HEK293 (cell line): ENCODE results near the gene XPR1.

ENCODE experiments used
- AEBP2 ChIP-seq: fragments of 450-650 bp; formaldehyde crosslinking; IDR thresholded peaks from 2 replicates; pipeline ENCODE4 v1.5.1; 2016; ENCODE audit warnings: missing biosample characterization, missing genetic modification characterization, borderline replicate concordance
- BCL11B ChIP-seq: fragments of 450-650 bp; formaldehyde crosslinking; IDR thresholded peaks from 2 replicates; pipeline ENCODE4 v1.5.1; 2016; ENCODE audit warnings: low read depth, missing biosample characterization, missing genetic modification characterization
- GLIS2 ChIP-seq: fragments of 450-650 bp; formaldehyde crosslinking; IDR thresholded peaks from 2 replicates; pipeline ENCODE4 v1.5.1; 2016; ENCODE audit warnings: missing biosample characterization, missing genetic modification characterization
- KLF1 ChIP-seq: fragments of 450-650 bp; formaldehyde crosslinking; IDR thresholded peaks from 2 replicates; pipeline ENCODE4 v1.5.1; 2016; ENCODE audit warnings: missing biosample characterization, missing genetic modification characterization
- SCRT1 ChIP-seq: fragments of 450-650 bp; formaldehyde crosslinking; IDR thresholded peaks from 2 replicates; pipeline ENCODE4 v1.5.1; 2016; ENCODE audit warnings: missing biosample characterization, missing genetic modification characterization, borderline replicate concordance
- SP3 ChIP-seq: fragments of 450-650 bp; formaldehyde crosslinking; IDR thresholded peaks from 2 replicates; pipeline ENCODE4 v1.5.1; 2016; ENCODE audit warnings: missing biosample characterization, missing genetic modification characterization
- SP7 ChIP-seq: fragments of 450-650 bp; formaldehyde crosslinking; IDR thresholded peaks from 2 replicates; pipeline ENCODE4 v1.5.1; 2016; ENCODE audit warnings: missing biosample characterization, missing genetic modification characterization
- TSHZ1 ChIP-seq: fragments of 450-650 bp; formaldehyde crosslinking; IDR thresholded peaks from 2 replicates; pipeline ENCODE4 v1.5.1; 2016; ENCODE audit warnings: missing biosample characterization, missing genetic modification characterization, borderline replicate concordance
- ZBTB17 ChIP-seq: fragments of 450-650 bp; formaldehyde crosslinking; IDR thresholded peaks from 2 replicates; pipeline ENCODE4 v1.5.1; 2016; ENCODE audit warnings: missing biosample characterization, missing genetic modification characterization
- ZNF175 ChIP-seq: fragments of 450-650 bp; formaldehyde crosslinking; IDR thresholded peaks from 2 replicates; pipeline ENCODE4 v1.5.1; 2016; ENCODE audit warnings: missing biosample characterization, missing genetic modification characterization
- ZNF280C ChIP-seq: fragments of 450-650 bp; formaldehyde crosslinking; IDR thresholded peaks from 2 replicates; pipeline ENCODE4 v1.5.1; 2016; ENCODE audit warnings: missing biosample characterization, missing genetic modification characterization
- ZNF302 ChIP-seq: fragments of 450-650 bp; formaldehyde crosslinking; IDR thresholded peaks from 2 replicates; pipeline ENCODE4 v1.5.1; 2016; ENCODE audit warnings: missing biosample characterization, missing genetic modification characterization, low read depth
- ZNF366 ChIP-seq: fragments of 450-650 bp; formaldehyde crosslinking; conservative IDR thresholded peaks from 2 replicates; pipeline ENCODE4 v1.5.1; 2016; ENCODE audit warnings: missing biosample characterization, missing genetic modification characterization
- ZNF510 ChIP-seq: fragments of 450-650 bp; formaldehyde crosslinking; IDR thresholded peaks from 2 replicates; pipeline ENCODE4 v1.5.1; 2018; ENCODE audit warnings: mild to moderate bottlenecking, missing genetic modification characterization, missing biosample characterization; ENCODE audit not compliant: insufficient replicate concordance
- ZNF555 ChIP-seq: fragments of 450-650 bp; formaldehyde crosslinking; conservative IDR thresholded peaks from 2 replicates; pipeline ENCODE4 v1.5.1; 2017; ENCODE audit warnings: missing biosample characterization, mild to moderate bottlenecking, missing genetic modification characterization, inconsistent platforms
- ZNF580 ChIP-seq: fragments of 450-650 bp; formaldehyde crosslinking; IDR thresholded peaks from 2 replicates; pipeline ENCODE4 v1.5.1; 2016; ENCODE audit warnings: missing biosample characterization, missing genetic modification characterization
- ZNF639 ChIP-seq: fragments of 450-650 bp; formaldehyde crosslinking; IDR thresholded peaks from 2 replicates; pipeline ENCODE4 v1.5.1; 2016; ENCODE audit warnings: missing biosample characterization, missing genetic modification characterization
- ZNF785 ChIP-seq: fragments of 450-650 bp; formaldehyde crosslinking; IDR thresholded peaks from 2 replicates; pipeline ENCODE4 v1.5.1; 2016; ENCODE audit warnings: missing biosample characterization, missing genetic modification characterization
- ZSCAN16 ChIP-seq: fragments of 450-650 bp; formaldehyde crosslinking; IDR thresholded peaks from 2 replicates; pipeline ENCODE4 v1.5.1; 2016; ENCODE audit warnings: missing biosample characterization, missing genetic modification characterization
- TF ChIP-seq, protein P1 (sequence below): sonication (generic); formaldehyde crosslinking; IDR thresholded peaks from 2 replicates; pipeline ENCODE4 v1.8.1; 2022; ENCODE audit warnings: mild to moderate bottlenecking, moderate library complexity, missing genetic modification reagents
- TF ChIP-seq, protein P2 (sequence below): fragments of 450-650 bp; formaldehyde crosslinking; IDR thresholded peaks from 2 replicates; pipeline ENCODE4 v1.5.1; 2016; ENCODE audit warnings: missing biosample characterization, missing genetic modification characterization
- TF ChIP-seq, protein P3 (sequence below): fragments of 450-650 bp; formaldehyde crosslinking; IDR thresholded peaks from 2 replicates; pipeline ENCODE4 v1.5.1; 2017; ENCODE audit warnings: missing biosample characterization, missing genetic modification characterization
- TF ChIP-seq, protein P4 (sequence below): fragments of 450-650 bp; formaldehyde crosslinking; IDR thresholded peaks from 2 replicates; pipeline ENCODE4 v1.5.1; 2017; ENCODE audit warnings: missing biosample characterization, mild to moderate bottlenecking, missing genetic modification characterization, moderate library complexity

Gene XPR1

DNA sequence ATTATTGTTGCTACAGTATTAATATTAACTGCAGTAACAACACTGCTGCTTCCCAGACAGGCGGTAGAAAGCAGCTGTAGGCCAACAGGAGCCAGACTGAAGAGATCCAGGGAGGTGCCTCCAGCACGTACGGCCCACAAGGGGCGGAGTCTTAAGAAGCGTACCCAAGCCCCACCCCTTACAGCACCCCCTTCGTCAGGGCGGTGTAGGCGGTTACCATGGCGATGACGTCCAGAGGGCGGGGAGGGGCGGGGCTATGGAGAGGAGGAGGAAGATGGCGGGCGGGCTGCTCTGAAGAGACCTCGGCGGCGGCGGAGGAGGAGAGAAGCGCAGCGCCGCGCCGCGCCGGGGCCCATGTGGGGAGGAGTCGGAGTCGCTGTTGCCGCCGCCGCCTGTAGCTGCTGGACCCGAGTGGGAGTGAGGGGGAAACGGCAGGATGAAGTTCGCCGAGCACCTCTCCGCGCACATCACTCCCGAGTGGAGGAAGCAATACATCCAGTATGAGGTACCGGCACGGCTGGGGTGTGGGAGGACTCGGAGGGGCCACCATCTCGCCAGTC lies at the start of gene XPR1 (continued):
- TF ChIP-seq ZNF280C (tag by site-specific recombination), result no peak
- no peak for TF ChIP-seq TSHZ1
- TF ChIP-seq ZNF175 (tag by site-specific recombination), result no peak
- TF ChIP-seq ZBTB17, result peak; percentile 62; the same call in 1 of the 2 replicates
- TF ChIP-seq, protein P1, sequence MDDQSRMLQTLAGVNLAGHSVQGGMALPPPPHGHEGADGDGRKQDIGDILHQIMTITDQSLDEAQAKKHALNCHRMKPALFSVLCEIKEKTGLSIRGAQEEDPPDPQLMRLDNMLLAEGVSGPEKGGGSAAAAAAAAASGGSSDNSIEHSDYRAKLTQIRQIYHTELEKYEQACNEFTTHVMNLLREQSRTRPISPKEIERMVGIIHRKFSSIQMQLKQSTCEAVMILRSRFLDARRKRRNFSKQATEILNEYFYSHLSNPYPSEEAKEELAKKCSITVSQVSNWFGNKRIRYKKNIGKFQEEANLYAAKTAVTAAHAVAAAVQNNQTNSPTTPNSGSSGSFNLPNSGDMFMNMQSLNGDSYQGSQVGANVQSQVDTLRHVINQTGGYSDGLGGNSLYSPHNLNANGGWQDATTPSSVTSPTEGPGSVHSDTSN, result 0 out of 2 replicates have a peak, but pooled peaks have one; percentile 68
- no peak for TF ChIP-seq BCL11B (tag by site-specific recombination)
- TF ChIP-seq, protein P2, sequence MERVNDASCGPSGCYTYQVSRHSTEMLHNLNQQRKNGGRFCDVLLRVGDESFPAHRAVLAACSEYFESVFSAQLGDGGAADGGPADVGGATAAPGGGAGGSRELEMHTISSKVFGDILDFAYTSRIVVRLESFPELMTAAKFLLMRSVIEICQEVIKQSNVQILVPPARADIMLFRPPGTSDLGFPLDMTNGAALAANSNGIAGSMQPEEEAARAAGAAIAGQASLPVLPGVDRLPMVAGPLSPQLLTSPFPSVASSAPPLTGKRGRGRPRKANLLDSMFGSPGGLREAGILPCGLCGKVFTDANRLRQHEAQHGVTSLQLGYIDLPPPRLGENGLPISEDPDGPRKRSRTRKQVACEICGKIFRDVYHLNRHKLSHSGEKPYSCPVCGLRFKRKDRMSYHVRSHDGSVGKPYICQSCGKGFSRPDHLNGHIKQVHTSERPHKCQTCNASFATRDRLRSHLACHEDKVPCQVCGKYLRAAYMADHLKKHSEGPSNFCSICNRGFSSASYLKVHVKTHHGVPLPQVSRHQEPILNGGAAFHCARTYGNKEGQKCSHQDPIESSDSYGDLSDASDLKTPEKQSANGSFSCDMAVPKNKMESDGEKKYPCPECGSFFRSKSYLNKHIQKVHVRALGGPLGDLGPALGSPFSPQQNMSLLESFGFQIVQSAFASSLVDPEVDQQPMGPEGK (tag by site-specific recombination), result peak; percentile 64
- peak; percentile 47 for TF ChIP-seq KLF1 (tag by site-specific recombination)
- TF ChIP-seq ZNF510 (tag by site-specific recombination), result no peak
- TF ChIP-seq SCRT1 (tag by site-specific recombination), result no peak
- no peak for TF ChIP-seq ZNF580
- TF ChIP-seq ZSCAN16 (tag by site-specific recombination), result peak; percentile 53; the same call in 1 of the 2 replicates
- peak; percentile 72 for TF ChIP-seq SP7 (tag by site-specific recombination)
- TF ChIP-seq, protein P3, sequence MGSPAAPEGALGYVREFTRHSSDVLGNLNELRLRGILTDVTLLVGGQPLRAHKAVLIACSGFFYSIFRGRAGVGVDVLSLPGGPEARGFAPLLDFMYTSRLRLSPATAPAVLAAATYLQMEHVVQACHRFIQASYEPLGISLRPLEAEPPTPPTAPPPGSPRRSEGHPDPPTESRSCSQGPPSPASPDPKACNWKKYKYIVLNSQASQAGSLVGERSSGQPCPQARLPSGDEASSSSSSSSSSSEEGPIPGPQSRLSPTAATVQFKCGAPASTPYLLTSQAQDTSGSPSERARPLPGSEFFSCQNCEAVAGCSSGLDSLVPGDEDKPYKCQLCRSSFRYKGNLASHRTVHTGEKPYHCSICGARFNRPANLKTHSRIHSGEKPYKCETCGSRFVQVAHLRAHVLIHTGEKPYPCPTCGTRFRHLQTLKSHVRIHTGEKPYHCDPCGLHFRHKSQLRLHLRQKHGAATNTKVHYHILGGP (tag by site-specific recombination), result no peak
- no peak for TF ChIP-seq ZNF366 (tag by site-specific recombination)
- TF ChIP-seq GLIS2 (tag by site-specific recombination), result no peak
- TF ChIP-seq, protein P4, sequence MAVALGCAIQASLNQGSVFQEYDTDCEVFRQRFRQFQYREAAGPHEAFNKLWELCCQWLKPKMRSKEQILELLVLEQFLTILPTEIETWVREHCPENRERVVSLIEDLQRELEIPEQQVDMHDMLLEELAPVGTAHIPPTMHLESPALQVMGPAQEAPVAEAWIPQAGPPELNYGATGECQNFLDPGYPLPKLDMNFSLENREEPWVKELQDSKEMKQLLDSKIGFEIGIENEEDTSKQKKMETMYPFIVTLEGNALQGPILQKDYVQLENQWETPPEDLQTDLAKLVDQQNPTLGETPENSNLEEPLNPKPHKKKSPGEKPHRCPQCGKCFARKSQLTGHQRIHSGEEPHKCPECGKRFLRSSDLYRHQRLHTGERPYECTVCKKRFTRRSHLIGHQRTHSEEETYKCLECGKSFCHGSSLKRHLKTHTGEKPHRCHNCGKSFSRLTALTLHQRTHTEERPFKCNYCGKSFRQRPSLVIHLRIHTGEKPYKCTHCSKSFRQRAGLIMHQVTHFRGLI, result no peak
- no peak for TF ChIP-seq AEBP2 (tag by site-specific recombination)
- peak; percentile 96 for TF ChIP-seq SP3 (tag by site-specific recombination)
- TF ChIP-seq ZNF785 (tag by site-specific recombination), result peak; percentile 23; the same call in 1 of the 2 replicates
- no peak for TF ChIP-seq ZNF302 (tag by site-specific recombination)
- TF ChIP-seq ZNF555, result no peak
- 0 out of 2 replicates have a peak, but pooled peaks have one; percentile 56 for TF ChIP-seq ZNF639 (tag by site-specific recombination)
